GM12891 (cell line): ENCODE results near the gene DHX34.

Source experiments
- POLR2A ChIP-seq: IDR thresholded peaks from 2 replicates; pipeline ENCODE4 v1.6.1; 2011; ENCODE audit warnings: low read depth, low read length, control low read depth
- POLR2AphosphoS5 ChIP-seq: IDR thresholded peaks from 2 replicates; pipeline ENCODE4 v1.6.1; 2011; ENCODE audit warnings: low read depth, low read length, control low read depth
- SPI1 ChIP-seq: IDR thresholded peaks from 2 replicates; pipeline ENCODE4 v1.6.1; 2011; ENCODE audit warnings: low read depth, low read length, control low read depth

DNA sequence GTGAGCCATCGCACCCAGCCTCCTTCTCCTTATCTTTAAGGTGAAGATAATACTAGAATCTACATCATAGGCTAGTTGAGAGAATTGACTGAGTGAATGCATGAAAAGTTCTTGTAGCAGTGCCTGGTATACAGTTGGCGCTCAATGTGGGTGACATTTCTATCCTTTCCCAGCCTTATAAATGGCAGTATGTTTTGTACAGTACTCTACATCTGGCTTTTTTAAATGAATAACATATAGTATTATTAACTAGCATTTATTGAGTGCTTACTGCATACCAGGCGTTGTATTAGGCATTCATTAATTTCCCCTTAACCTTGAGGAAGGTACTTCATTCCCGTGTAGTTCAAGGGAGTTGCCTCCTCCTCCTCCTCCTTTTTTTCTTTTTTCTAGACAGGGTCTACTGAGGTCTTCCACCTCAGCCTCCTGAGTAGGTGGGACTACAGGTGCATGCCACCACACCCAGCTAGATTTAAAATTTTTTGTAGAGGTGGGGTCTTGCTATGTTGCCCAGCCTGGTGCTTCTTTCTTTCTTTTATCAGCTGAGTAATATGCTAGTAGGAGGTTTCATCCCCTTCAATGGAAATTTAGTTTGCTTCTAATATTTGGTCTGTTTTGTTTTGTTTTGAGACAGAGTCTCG is 36.6 kb upstream of the DHX34 start:
- no peak for TF ChIP-seq POLR2A
- no peak for TF ChIP-seq POLR2AphosphoS5
- no peak for TF ChIP-seq SPI1
